Measurements from ENCODE around the gene LINGO3.

LINGO3 gene

GRCh38 chr19:2291185-2291751 lies 16.7 kb downstream of the LINGO3 start:
- TF ChIP-seq GATA3 (IDR thresholded peaks at IDR 0.05; ENCODE audit: low read depth, low read length) (no peak), GATA2 (IDR thresholded peaks at IDR 0.05; ENCODE audit: low read depth, low read length) (no peak)

- TF ChIP-seq GATA2 (IDR thresholded peaks at IDR 0.05; ENCODE audit: low read depth, low read length) (no peak), GATA3 (IDR thresholded peaks at IDR 0.05; ENCODE audit: low read depth, low read length) (no peak)
Measured at GRCh38 chr19:2290441-2291184, 17.3 kb downstream of the LINGO3 start.

GRCh38 chr19:2289714-2290435 lies 18.1 kb downstream of the LINGO3 start:
- TF ChIP-seq GATA3 (IDR thresholded peaks at IDR 0.05; ENCODE audit: low read depth, low read length): no peak
- TF ChIP-seq GATA2 (IDR thresholded peaks at IDR 0.05; ENCODE audit: low read depth, low read length): no peak

DNA sequence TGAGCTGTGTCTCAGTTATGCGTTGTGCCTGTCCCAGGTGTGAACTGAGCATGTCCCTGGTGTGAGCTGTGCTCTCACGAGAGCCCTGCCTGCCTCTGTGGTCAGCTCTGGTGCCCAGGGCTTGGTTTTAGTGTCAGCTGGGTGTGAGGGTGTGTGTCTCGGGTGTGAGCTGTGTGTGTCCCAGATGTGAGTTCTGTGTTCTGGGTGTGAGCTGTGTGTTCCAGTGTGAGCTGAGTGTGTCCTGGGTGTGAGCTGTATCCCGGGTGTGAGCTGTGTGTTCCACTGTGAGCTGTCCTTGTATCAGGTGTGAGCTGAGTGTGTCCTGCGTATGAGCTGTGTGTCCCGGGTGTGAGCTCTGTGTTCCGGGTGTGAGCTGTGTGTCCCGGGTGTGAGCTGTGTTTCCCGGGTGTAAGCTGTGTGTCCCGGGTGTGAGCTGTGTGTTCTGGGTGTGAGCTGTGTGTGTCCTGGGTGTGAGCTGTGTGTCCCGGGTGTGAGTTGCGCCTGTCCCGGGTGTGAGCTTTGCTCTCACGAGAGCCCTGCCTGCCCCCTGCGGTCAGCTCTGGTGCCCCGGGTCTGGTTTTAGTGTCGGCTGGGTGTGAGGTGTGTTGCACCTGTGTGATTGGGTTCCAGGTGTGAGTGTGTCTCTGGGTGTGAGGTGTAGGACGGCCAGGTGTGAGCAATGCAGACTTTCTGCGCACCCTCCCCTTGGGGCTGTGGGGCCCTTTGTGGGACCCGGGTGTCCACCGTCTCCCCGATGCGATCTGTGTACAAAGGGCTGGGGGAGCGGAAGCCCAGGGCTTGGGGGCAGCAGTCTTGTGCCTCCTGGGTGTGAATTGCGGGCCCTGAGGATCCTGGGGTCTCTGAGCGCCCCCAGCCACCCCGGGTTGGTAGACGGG lies 18.9 kb downstream of the LINGO3 start:
- TF ChIP-seq GATA3 (IDR thresholded peaks at IDR 0.05; ENCODE audit: low read depth, low read length): no peak
- TF ChIP-seq GATA2 (IDR thresholded peaks at IDR 0.05; ENCODE audit: low read depth, low read length): no peak

- TF ChIP-seq GATA3 (IDR thresholded peaks at IDR 0.05; ENCODE audit: low read depth, low read length) (no peak), GATA2 (IDR thresholded peaks at IDR 0.05; ENCODE audit: low read depth, low read length) (no peak)
Measured at GRCh38 chr19:2288338-2288817, 19.6 kb downstream of the LINGO3 start.

GRCh38 chr19:2287585-2288337 lies 20.2 kb downstream of the LINGO3 start:
- TF ChIP-seq GATA2 (IDR thresholded peaks at IDR 0.05; ENCODE audit: low read depth, low read length) (no peak), GATA3 (IDR thresholded peaks at IDR 0.05; ENCODE audit: low read depth, low read length) (no peak)

DNA sequence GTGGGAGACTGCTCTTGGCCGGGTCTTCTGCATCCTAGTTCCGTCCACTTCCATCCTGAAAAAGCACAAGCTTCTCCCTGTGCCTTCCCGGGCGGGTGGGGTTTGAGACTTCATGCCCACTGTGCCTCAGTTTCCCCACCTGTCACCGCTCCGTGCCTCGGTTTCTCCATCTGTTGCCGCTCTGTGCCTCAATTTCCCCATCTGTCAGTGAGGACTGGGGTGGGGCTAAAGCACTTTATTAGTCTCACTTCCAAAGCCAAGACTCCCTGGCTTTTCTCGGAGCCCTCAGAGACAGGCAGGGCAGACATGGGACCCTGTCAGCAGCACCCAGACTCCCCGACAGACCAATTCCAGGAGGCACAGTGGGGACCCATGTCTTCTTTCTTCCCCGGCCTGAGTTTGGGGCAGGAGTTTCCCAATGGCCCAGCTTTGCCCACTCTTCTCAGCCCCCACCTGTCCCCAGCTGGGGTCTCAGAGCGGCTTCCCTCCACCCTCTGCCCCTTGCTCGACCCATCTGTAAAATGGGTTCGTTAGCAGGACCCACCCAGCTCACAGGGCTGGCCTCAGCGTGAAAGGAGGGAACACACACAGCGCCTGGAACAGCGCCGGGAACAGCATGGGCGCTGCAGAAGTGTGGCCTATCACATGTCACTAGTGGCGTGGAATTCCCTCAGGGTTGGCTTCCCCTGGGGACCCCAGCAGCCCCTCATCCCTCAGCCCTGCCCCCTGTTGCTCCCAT lies 21.4 kb downstream of the LINGO3 start:
- no peak for TF ChIP-seq GATA2 (IDR thresholded peaks at IDR 0.05; ENCODE audit: low read depth, low read length)
- no peak for TF ChIP-seq GATA3 (IDR thresholded peaks at IDR 0.05; ENCODE audit: low read depth, low read length)

GRCh38 chr19:2283835-2284507 lies 24.0 kb downstream of the LINGO3 start:
- TF ChIP-seq GATA3 (IDR thresholded peaks at IDR 0.05; ENCODE audit: low read depth, low read length): no peak

DNA sequence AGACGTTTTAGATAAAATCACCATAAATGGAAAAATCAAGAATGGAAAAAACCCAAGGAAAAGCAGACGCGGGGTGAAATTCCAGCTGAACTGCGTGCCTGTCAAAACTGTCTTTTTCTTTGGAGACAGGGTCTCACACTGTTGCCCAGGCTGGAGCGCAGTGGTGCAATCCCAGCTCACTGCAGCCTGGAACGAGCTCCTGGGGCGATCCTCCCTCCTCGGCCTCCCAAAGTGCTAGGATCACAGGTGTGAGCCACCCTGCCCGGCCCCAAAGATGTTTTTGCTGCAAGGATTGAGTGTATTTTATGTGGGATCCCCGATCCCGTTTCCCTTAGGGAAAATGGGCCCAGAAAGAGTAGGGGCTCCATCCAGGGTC lies 25.1 kb downstream of the LINGO3 start:
- no peak for TF ChIP-seq GATA3 (IDR thresholded peaks at IDR 0.05; ENCODE audit: low read depth, low read length)
- no peak for TF ChIP-seq GATA2 (IDR thresholded peaks at IDR 0.05; ENCODE audit: low read depth, low read length)

- TF ChIP-seq GATA3 (IDR thresholded peaks at IDR 0.05; ENCODE audit: low read depth, low read length) (no peak), GATA2 (IDR thresholded peaks at IDR 0.05; ENCODE audit: low read depth, low read length) (no peak)
Measured at GRCh38 chr19:2282062-2282861, 25.7 kb downstream of the LINGO3 start, which contains the start of gene PEAK3. TSS of gene PEAK3 (minus strand) at chr19:2282175. CDS start at chr19:2280931, 1,244 bp downstream.

DNA sequence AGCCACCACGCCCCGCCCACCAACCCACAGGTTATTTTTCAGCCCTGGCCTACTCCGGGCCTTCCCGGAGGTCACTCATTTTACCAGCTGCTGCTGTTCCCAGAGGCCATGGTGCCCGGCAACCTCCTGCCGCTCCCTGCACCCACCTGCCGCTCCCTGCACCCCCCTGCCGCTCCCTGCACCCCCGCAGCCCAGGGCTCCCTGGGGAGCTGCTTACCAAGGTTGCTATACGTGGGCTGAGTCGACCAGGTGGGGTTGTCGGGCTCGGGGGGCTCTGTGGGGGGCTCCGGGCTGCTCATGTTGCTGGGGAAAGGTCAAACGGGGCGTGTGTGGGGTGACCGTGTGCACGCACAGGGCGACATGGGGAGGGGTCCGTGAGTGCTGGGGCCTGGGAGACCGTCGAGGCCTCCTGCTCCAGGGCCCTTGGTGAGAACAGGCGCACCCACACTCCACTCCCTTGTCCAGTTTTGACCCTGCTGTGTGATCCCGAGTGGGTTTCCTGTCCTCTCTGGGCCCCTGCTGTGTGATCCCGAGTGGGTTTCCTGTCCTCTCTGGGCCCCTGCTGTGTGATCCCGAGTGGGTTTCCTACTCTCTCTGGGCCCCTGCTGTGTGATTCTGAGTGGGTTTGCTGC lies 27.2 kb downstream of the LINGO3 start:
- TF ChIP-seq GATA2 (IDR thresholded peaks at IDR 0.05; ENCODE audit: low read depth, low read length) (no peak), GATA3 (IDR thresholded peaks at IDR 0.05; ENCODE audit: low read depth, low read length) (no peak)
